Amniotic stem cell (primary cell): ENCODE results near the gene BOLA1.
"Not testable (repeated sequence)": the region's sequence is repeated elsewhere in the genome, so short reads cannot be mapped to it uniquely, and the experiment has no call there.

Source experiments
- DNase-seq: peaks from one replicate; lab custom pipeline; 2025; lab: John Stamatoyannopoulos, UW

BOLA1 gene

GRCh38 chr1:149931212-149931790, 31.9 kb downstream of the BOLA1 start:
- no peak for DNase-seq

GRCh38 chr1:149932474-149932873, 33.1 kb downstream of the BOLA1 start:
- no peak for DNase-seq

- no peak for DNase-seq
Measured at GRCh38 chr1:149933208-149933607, 33.8 kb downstream of the BOLA1 start.

DNA sequence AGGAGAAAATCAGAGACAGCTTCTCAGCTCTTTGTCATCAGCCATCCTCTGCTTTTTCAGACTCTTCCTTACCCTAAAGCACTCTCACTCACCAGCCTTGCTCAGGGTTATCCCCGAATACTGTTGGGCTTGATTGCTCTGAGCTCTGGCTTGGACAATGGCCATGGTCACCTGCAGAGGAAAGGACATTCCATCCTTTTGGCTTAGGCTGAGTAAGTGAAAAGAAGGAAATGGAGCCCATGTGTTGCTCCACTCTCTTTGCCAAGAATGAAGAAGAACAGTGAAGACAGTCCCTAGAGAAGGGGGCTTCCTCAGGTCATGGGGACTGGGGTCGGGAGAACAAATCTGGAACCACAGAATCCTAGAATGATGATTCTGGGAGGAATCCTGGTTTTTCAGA, 35.0 kb downstream of the BOLA1 start:
- no peak for DNase-seq

DNA sequence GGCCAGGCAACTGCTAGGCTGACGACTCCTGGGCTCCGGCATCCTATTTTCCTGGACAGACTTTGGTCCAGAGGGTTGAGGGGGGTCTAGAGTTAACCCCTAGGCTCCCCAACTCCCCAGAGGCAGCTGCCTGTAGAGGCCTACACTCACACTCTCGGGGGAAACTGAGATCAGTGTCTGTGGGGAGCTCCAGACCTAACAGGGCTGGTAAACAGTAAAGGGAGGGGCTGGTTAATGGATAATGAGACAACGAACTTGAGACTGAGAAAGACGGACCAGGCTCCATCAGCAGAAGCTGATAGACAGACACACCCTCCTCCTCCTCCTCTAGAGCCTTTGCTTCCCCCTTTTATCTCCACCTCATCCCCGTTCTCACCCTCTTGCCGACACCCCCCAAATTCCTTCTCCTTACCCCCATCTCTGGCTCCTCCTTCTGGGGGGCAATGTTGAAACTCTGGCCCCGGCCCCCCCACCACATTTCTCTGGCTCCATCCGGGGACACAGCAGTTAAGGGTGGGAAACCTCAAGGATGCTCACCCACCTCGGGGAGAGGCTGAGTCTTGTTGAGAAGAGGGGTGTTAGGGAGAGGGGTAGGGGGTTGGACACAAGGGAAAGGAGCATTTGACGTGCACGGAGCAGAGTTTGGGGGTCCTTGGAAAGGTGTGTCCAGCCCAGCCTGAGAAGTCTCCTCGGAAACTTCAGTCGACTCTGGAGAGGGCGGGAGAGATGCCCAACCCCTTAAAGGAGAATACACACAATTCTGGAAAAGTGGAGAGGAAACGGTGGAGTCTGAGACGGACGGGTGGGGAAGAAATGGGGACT, 37.0 kb downstream of the BOLA1 start, which contains the start of gene MTMR11:
TSS of gene MTMR11 (minus strand) at position 710 of the 822 bp plus-strand sequence. CDS start at position 478, 232 bp downstream.
- DNase-seq, result no peak

DNA sequence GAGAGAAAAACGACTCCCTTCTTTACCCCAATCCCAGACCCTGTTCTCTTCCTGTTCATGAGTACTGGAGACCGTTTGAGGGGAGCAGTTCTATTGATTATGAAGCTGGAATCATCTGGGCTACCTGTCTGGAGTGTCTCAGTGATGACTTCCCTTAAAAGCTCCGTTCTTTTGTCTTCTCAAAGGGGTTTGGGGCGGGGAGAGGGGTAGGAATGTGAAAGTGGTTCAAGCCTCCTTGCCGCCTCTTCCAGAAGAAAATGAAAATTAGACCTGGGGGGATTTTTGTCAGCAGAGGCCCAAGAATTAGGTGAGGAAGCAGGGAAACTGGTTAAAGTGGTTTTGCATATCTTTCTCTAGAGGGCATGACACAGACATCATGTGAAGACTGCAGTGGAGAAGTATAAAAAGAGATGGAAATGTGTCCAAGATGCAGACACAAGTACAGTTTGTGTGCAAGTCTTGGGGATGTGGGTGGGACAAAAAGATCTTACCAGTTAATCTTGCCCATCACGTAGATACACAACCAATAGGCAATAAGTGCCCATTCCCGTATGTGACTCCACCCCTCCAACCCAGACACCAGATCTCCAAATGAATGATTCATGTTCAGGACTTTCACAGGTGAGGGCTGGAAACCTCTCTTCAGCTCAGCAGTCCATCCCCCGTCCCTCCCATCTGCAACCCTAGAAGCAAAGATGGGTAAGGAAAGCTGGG, 37.8 kb downstream of the BOLA1 start:
- no peak for DNase-seq

- no peak for DNase-seq
Measured at GRCh38 chr1:149937759-149938158, 38.4 kb downstream of the BOLA1 start.

- DNase-seq, result not testable (repeated sequence)
Measured at GRCh38 chr1:149938668-149939003, 39.3 kb downstream of the BOLA1 start.

DNA sequence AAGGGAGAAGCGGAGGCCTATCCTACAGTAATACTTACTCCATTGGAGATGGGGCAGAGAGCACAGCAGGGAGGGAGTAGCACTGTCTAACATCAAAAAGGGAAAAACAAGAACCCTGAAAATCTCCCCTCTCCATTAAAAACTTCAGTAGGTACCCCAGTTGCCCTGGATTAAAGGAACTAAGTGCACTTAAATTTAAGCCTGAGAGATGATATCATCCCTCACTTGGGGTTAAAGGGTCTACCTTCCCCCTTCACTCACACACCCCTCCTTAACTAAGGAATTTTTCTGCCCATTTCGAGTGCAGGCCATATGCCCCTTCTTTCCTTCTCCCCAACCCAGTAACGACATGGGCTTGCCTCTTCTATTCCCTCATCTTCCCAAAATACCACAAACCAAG, 41.1 kb downstream of the BOLA1 start:
- no peak for DNase-seq

DNA sequence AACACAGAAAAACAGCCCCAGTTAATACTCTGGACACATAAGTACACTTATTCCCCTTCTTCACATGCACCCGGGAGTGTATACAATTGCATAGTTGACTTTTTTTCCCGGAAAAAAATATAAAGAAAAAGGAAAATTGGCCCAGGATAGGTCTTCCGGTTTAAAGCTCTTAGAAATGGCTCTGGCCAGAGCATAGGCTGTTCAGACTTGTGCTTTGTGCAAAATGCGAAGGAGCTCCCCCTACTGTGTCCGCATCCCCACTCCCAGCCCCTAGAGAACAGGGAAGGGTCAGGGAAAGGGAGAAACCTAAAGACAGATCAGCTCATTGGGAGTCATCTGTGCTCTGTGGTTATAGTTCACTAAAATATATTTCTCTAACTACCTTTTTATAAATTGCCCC, 42.8 kb downstream of the BOLA1 start:
- no peak for DNase-seq

GRCh38 chr1:149942885-149943284, 43.5 kb downstream of the BOLA1 start:
- no peak for DNase-seq

GRCh38 chr1:149945206-149945605, 45.8 kb downstream of the BOLA1 start:
- no peak for DNase-seq

- no peak for DNase-seq
Measured at GRCh38 chr1:149949911-149950310, 50.5 kb downstream of the BOLA1 start.
